Mesenchymal stem cell (in vitro differentiated cells and primary cell): ENCODE data around the gene CALCB.

Experiments
- DNase-seq: peaks from one replicate; pipeline ENCODE4 v3.0.0-alpha.2; 2013
- H2AFZ ChIP-seq: one replicate; pipeline ENCODE4 v1.6.1; 2013; ENCODE audit warnings: low read depth, mild to moderate bottlenecking, control low read depth, inconsistent platforms, low read length, moderate library complexity
- H2AK5ac ChIP-seq: 2 replicates; pipeline ENCODE4 v1.6.1; 2013; ENCODE audit warnings: low read length, moderate library complexity, mild to moderate bottlenecking, inconsistent platforms; ENCODE audit not compliant: severe bottlenecking
- H2BK120ac ChIP-seq: one replicate; pipeline ENCODE4 v1.6.1; 2013; ENCODE audit warnings: low read depth, mild to moderate bottlenecking, inconsistent platforms, low read length, moderate library complexity
- H2BK12ac ChIP-seq, 2 experiments: one replicate each; pipeline ENCODE4 v1.6.1; 2013; ENCODE audit warnings: inconsistent platforms in 2 of 2, low read length in 2 of 2, mild to moderate bottlenecking in 2 of 2, moderate library complexity in 2 of 2, control low read depth in 1 of 2
- H2BK15ac ChIP-seq: one replicate; pipeline ENCODE4 v1.6.1; 2013; ENCODE audit warnings: mild to moderate bottlenecking, low read depth, inconsistent platforms; ENCODE audit not compliant: poor library complexity, severe bottlenecking
- H2BK5ac ChIP-seq: 2 replicates; pipeline ENCODE4 v1.6.1; 2013; ENCODE audit warnings: low read depth, mild to moderate bottlenecking, low read length, control low read depth, inconsistent platforms; ENCODE audit not compliant: poor library complexity, severe bottlenecking
- H3K14ac ChIP-seq, 2 experiments: one replicate each; pipeline ENCODE4 v1.6.1; 2013; ENCODE audit warnings: inconsistent platforms in 2 of 2, low read length in 2 of 2, control low read depth in 1 of 2, mild to moderate bottlenecking in 1 of 2, moderate library complexity in 1 of 2
- H3K18ac ChIP-seq, 2 experiments: one replicate each; pipeline ENCODE4 v1.6.1; 2013; ENCODE audit warnings: inconsistent platforms in 2 of 2, low read length in 2 of 2, control low read depth in 1 of 2, low read depth in 1 of 2, mild to moderate bottlenecking in 1 of 2
- H3K23ac ChIP-seq, 2 experiments: one replicate each; pipeline ENCODE4 v1.6.1; 2013; ENCODE audit warnings: inconsistent platforms in 2 of 2, low read length in 2 of 2, mild to moderate bottlenecking in 2 of 2, moderate library complexity in 2 of 2, control low read depth in 1 of 2
- H3K27ac ChIP-seq: 2 replicates; pipeline ENCODE4 v1.5.1; 2013; ENCODE audit warnings: mild to moderate bottlenecking, moderate library complexity, low read length, control low read depth, inconsistent platforms; ENCODE audit not compliant: poor library complexity, severe bottlenecking
- H3K27me3 ChIP-seq, 2 experiments: 2 replicates each; pipeline versions ENCODE4 v1.6.1 to v1.7.0; 2013; ENCODE audit warnings: low read length in 2 of 2, mild to moderate bottlenecking in 2 of 2, moderate library complexity in 2 of 2, control low read depth in 1 of 2, inconsistent platforms in 1 of 2; ENCODE audit not compliant: control insufficient read depth in 1 of 2, insufficient read depth in 1 of 2
- H3K36me3 ChIP-seq, 2 experiments: 2 replicates each; pipeline versions ENCODE4 v1.6.1 to v1.7.0; 2013; ENCODE audit warnings: low read length in 2 of 2, control low read depth in 1 of 2, inconsistent platforms in 1 of 2, low read depth in 1 of 2, mild to moderate bottlenecking in 1 of 2; ENCODE audit not compliant: insufficient read depth in 2 of 2, control insufficient read depth in 1 of 2
- H3K4ac ChIP-seq, 2 experiments: one replicate each; pipeline ENCODE4 v1.6.1; 2013; ENCODE audit warnings: inconsistent platforms in 2 of 2, low read length in 2 of 2, mild to moderate bottlenecking in 2 of 2, moderate library complexity in 2 of 2, control low read depth in 1 of 2, low read depth in 1 of 2
- H3K4me1 ChIP-seq: 2 replicates; pipeline ENCODE4 v1.6.1; 2013; ENCODE audit warnings: low read depth, low read length, control low read depth; ENCODE audit not compliant: control insufficient read depth, insufficient read depth
- H3K4me2 ChIP-seq: 2 replicates; pipeline ENCODE4 v1.6.1; 2013; ENCODE audit warnings: low read length, mild to moderate bottlenecking, inconsistent platforms; ENCODE audit not compliant: poor library complexity, severe bottlenecking
- H3K4me3 ChIP-seq, 2 experiments: 2 replicates each; pipeline versions ENCODE4 v1.5.1 to v1.7.0; 2013; ENCODE audit warnings: low read length in 2 of 2, mild to moderate bottlenecking in 2 of 2, control low read depth in 1 of 2, low read depth in 1 of 2; ENCODE audit not compliant: insufficient read depth in 1 of 2
- H3K79me1 ChIP-seq: replicated peaks from 2 replicates; pipeline ENCODE4 v1.6.1; 2013; ENCODE audit warnings: mild to moderate bottlenecking, control low read depth, low read length, inconsistent platforms; ENCODE audit not compliant: poor library complexity, severe bottlenecking
- H3K9ac ChIP-seq: 2 replicates; pipeline ENCODE4 v1.7.0; 2013; ENCODE audit warnings: mild to moderate bottlenecking, low read length, moderate library complexity
- H3K9me3 ChIP-seq: 2 replicates; pipeline ENCODE4 v1.7.0; 2013; ENCODE audit warnings: mild to moderate bottlenecking, low read length; ENCODE audit not compliant: control insufficient read depth
- H4K8ac ChIP-seq: one replicate; pipeline ENCODE4 v1.6.1; 2013; ENCODE audit warnings: inconsistent platforms, mild to moderate bottlenecking, low read length, moderate library complexity
- H4K91ac ChIP-seq: one replicate; pipeline ENCODE4 v1.6.1; 2013; ENCODE audit warnings: mild to moderate bottlenecking, low read length, inconsistent platforms
- WGBS: methylation state at CpG from one replicate; pipeline ENCODE4 v1.1.7; 2013; ENCODE audit warnings: mixed read lengths; 5-methylcytosine and 5-hydroxymethylcytosine counted together

Gene CALCB

DNA sequence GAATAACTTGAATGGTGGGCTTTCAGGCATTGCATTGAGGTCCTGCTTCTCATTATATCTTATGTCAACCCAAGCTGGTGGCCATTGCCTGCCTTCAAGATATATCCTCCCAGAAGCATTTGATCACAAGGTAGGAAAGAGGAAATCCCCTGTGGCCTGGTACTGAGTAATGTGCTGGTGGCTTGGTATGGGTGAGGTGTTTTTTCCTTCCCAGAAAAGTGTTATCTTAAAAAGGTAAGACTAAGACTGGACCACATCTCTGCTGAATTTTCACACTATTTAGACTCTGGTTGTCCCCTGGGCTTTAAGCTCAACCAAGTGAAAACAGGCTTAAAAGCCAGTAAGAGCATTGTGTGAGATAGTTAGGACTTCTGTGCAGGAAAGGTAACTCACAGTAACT lies 45.0 kb downstream of the CALCB start:
- Histone ChIP-seq H3K79me1 (no peaks in the 10 kb centered on the region), H2BK120ac (no peak overlapping the region), H4K8ac (no peak overlapping the region), H3K9ac (no peak overlapping the region), H3K4me1 (peaks cover 10% of the 10 kb centered on the region), H3K23ac (no peak overlapping the region), H3K18ac (no peak overlapping the region), H3K27me3 (peaks cover 6 to 28% of the 10 kb centered on the region in 2 experiments), H3K4me3 (no peak overlapping the region), H3K27ac (no peak overlapping the region), H3K9me3 (no peaks in the 10 kb centered on the region), H4K91ac (no peak overlapping the region), H2BK12ac (no peak overlapping the region), H2BK15ac (no peak overlapping the region), H3K4me2 (no peak overlapping the region), H2BK5ac (no peak overlapping the region), H3K14ac (no peak overlapping the region), H2AK5ac (no peak overlapping the region), H3K36me3 (no peaks in the 10 kb centered on the region), H3K4ac (no peak overlapping the region), H2AFZ (no peak overlapping the region)
- DNase-seq, result no peak

DNA sequence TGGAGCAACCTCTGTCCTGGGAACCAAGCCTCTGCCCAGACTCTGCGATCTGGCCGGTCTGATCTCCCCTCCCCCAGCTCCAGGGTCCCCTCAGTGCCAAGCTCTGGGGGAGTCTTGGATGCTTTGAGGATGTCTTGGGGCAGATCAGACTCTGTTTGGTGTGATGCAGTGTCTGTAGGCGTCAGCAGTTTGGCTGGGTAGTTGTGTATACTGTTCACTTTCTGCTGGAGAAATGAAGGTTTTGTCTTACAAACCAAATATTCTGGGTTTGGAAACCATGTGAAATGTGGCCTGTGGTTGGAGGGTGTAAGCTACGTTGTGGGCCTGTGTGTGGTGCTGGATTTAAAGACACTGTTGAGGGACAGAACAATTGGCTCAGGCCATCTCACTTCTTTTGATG lies 46.0 kb downstream of the CALCB start:
- Histone ChIP-seq H2BK12ac (no peak overlapping the region), H3K9ac (no peak overlapping the region), H3K4me3 (no peak overlapping the region), H2AK5ac (no peak overlapping the region), H3K4me1 (peaks cover 12% of the 10 kb centered on the region), H3K23ac (no peak overlapping the region), H3K36me3 (no peaks in the 10 kb centered on the region), H4K8ac (peak overlapping the region; percentile 62), H3K27me3 (peaks cover 6 to 26% of the 10 kb centered on the region in 2 experiments), H2BK120ac (peak overlapping the region; percentile 27), H3K9me3 (no peaks in the 10 kb centered on the region), H3K18ac (peak overlapping the region in 1 of 2 experiments; percentile 58), H3K4ac (peak overlapping the region in 1 of 2 experiments; percentile 67), H4K91ac (no peak overlapping the region), H3K14ac (peak overlapping the region in 1 of 2 experiments; percentile 11), H3K27ac (no peak overlapping the region), H2BK15ac (no peak overlapping the region), H2BK5ac (no peak overlapping the region), H2AFZ (no peak overlapping the region), H3K4me2 (no peak overlapping the region), H3K79me1 (no peaks in the 10 kb centered on the region)
- DNase-seq, result no peak
- WGBS, result 93% methylated on average over 4 of the region's 4 CpGs

DNA sequence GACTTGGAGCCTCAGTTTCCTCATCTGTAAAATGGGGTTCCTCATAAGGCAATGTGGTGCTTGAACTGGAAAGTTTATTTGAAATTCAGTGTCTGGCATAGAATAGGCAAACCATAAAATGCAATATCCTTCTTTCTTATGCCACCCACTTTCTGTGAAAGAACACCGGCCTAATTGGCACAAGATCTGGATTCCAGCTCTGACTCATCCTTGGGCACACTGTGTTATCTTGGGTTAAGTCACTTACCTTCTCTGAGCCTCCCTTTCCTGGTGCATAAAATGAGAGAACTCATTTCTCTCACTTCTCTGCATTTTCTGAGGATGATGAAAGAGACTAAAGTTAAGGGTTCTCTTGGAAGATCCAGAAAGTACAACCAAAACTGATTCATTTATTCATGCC lies 46.4 kb downstream of the CALCB start:
- Histone ChIP-seq H2AK5ac (no peak overlapping the region), H2BK5ac (no peak overlapping the region), H3K79me1 (no peaks in the 10 kb centered on the region), H3K4me2 (no peak overlapping the region), H4K8ac (no peak overlapping the region), H3K9ac (no peak overlapping the region), H3K18ac (no peak overlapping the region), H3K9me3 (no peaks in the 10 kb centered on the region), H3K36me3 (no peaks in the 10 kb centered on the region), H3K4ac (no peak overlapping the region), H4K91ac (no peak overlapping the region), H2BK12ac (no peak overlapping the region), H3K14ac (no peak overlapping the region), H3K27ac (no peak overlapping the region), H3K4me1 (peaks cover 10% of the 10 kb centered on the region), H3K27me3 (peaks cover 6 to 24% of the 10 kb centered on the region in 2 experiments), H2BK120ac (no peak overlapping the region), H3K4me3 (no peak overlapping the region), H3K23ac (no peak overlapping the region), H2AFZ (no peak overlapping the region), H2BK15ac (no peak overlapping the region)
- no peak for DNase-seq
- WGBS, result 78% methylated on average over 1 of the region's 1 CpG

DNA sequence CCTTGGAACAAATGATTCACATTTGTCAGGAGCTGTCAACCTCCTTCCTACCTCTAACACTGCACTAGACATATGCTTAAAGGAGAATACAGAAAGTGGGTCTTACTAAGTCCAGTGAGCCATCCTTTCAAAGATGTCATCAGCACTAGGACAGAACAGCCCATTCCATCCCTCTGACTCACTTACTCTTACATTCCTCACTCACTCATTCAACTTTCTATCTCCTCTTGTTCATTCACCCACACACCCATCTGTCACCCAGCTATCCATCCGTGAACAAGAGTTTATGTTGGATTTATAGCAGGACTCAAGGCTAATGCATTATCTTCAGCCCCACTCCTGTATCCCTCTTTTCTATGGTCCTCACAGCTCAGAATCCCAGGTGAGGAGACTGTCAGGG lies 50.5 kb downstream of the CALCB start:
- H2BK5ac ChIP-seq, result no peak overlapping the region
- no peaks in the 10 kb centered on the region for H3K36me3 ChIP-seq
- H2AK5ac ChIP-seq, result no peak overlapping the region
- peak; percentile 81 for DNase-seq
- peak overlapping the region; percentile 58 for H3K27ac ChIP-seq
- no peak overlapping the region for H3K9ac ChIP-seq
- no CpG with 5 or more reads among the region's 1 CpG for WGBS
- H3K23ac ChIP-seq, result no peak overlapping the region
- peak overlapping the region in 1 of 2 experiments; percentile 18 for H3K18ac ChIP-seq
- H3K4me1 ChIP-seq, result peaks cover 8% of the 10 kb centered on the region
- no peak overlapping the region for H2AFZ ChIP-seq
- no peak overlapping the region for H3K14ac ChIP-seq
- peak overlapping the region in 1 of 2 experiments; percentile 29 for H2BK12ac ChIP-seq
- no peaks in the 10 kb centered on the region for H3K79me1 ChIP-seq
- H3K4me2 ChIP-seq, result no peak overlapping the region
- H4K8ac ChIP-seq, result peak overlapping the region; percentile 7
- H3K4me3 ChIP-seq, result no peak overlapping the region
- no peak overlapping the region for H3K4ac ChIP-seq
- peak overlapping the region; percentile 25 for H4K91ac ChIP-seq
- H2BK15ac ChIP-seq, result no peak overlapping the region
- H2BK120ac ChIP-seq, result no peak overlapping the region
- no peaks in the 10 kb centered on the region for H3K27me3 ChIP-seq
- H3K9me3 ChIP-seq, result no peaks in the 10 kb centered on the region
